ENCODE data around the gene SIPA1L3.
"Not testable (repeated sequence)": the region's sequence is repeated elsewhere in the genome, so short reads cannot be mapped to it uniquely, and the experiment has no call there.

Gene SIPA1L3

DNA sequence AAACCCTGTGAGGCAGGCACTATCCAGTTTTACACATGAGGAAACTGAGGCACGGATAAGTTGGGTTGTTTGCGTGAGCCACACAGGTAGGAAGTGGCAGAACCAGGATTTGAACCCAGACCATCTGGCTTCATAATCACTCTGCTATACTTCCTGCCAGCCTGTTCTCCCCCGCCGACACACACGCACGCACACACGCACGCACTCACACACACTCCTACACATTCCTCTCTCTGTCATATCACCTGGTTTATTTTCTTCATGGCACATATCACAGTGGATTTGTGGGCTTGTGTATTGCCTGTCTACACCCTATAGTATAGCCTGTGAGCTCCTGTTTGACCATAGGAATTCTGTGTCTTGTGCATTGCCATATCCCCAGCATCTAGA lies 140.0 kb downstream of the SIPA1L3 start:
- DNase-seq = no peak

DNA sequence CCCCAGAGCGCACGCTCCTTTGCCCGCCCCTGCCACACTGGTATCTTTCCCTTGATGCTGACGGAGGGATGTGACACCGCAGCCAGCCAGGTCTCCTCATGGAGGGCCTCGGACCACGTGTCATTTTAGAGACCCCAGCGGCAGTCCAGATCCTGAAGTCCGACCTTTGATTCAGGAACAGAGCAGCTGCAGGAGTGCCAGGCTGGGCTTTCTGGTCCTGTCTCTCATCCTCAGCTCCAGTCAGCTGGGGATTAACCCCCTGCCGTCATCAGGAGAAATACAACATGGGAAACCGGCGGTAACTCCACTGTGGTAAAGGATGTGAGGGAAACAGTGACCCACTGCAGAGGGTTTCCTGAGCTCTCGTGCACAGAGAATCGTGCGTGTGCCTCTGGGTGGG lies 140.6 kb downstream of the SIPA1L3 start:
- no peak for DNase-seq

- peak; percentile 59 for DNase-seq
These were observed 142.2 kb downstream of the SIPA1L3 start for GRCh38 chr19:38049105-38049649.

DNA sequence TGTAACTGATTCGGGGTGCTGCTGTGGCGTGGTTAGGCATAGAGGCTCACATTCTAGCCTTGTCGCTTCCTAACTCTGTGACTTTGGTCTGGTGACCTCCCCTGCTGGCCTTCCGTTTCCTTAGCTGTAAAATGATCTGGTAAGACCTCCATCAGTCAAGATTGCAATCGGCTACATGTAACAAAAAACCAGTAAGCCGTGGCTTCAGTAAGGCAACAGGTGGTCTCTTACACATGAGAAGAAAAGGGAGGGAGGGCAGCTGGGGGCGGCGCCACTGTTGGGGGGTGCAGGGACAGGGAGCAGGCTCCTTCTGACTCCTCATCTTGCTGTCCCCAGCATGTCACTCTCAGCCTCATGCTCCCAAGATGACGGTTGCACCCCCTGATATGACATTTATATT lies 148.0 kb downstream of the SIPA1L3 start:
- no peak for DNase-seq

GRCh38 chr19:38055655-38056521 lies 148.9 kb downstream of the SIPA1L3 start:
- no peak for DNase-seq

- no peak for DNase-seq
These were observed 149.6 kb downstream of the SIPA1L3 start for GRCh38 chr19:38056646-38057045.

- DNase-seq = no peak
These were observed 151.1 kb downstream of the SIPA1L3 start for GRCh38 chr19:38057959-38058690.

DNA sequence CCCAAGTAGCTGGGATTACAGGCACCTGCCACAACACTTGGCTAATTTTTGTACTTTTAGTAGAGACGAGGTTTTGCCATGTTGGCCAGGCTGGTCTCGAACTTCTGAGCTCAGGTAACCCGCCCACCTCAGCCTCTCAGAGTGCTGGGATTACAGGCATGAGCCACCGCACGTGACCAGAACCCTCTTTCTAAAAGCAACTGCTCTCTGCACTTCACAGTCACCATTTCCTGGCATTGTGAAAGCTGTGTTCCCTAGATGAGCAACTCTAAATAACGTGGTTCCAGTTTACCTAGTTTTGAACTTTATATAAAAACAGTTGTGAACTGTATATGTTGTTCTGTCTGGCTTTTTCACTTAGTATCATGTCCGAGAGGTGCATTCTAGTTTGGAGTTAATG lies 152.9 kb downstream of the SIPA1L3 start:
- peak; percentile 24 for DNase-seq

DNA sequence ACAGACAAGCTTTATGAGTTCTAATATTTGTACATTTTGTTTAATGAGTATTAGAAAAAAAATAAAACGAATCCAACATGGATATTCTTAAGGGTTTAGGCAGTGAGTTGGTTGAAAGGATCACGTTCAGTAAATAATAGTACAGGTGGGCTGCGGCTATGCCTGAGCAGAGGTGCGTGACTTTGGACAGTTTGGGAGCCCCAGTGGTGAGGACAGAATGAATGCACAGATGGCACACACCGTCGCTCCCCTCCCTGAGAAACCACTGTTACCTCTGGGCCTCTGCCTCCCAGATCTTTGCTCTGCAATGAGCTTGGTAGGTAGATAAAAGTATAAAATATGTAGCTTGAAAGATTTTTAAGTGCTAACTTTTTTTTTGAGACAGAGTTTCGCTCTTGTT lies 153.3 kb downstream of the SIPA1L3 start:
- DNase-seq = no peak

DNA sequence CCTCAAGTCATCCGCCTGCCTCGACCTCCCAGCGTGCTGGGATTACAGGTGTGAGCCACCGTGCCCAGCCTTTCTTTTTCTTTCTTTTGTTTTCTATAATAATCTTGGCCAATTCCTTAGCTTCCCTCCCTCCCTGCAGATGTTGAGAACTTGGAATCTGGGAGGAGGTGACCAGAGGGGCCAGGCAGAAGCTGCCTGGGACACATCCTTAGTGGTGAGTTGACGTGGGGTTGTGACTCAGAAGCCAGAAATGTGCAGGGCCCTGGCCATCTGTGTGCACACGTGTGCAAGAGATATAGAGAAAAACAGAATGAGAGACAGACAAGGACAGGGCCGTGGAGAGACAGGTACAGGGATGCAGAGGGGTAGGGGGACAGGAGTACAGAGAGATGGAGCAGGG lies 154.3 kb downstream of the SIPA1L3 start:
- no peak for DNase-seq

- DNase-seq = no peak
These were observed 156.2 kb downstream of the SIPA1L3 start for GRCh38 chr19:38062959-38063761.

DNA sequence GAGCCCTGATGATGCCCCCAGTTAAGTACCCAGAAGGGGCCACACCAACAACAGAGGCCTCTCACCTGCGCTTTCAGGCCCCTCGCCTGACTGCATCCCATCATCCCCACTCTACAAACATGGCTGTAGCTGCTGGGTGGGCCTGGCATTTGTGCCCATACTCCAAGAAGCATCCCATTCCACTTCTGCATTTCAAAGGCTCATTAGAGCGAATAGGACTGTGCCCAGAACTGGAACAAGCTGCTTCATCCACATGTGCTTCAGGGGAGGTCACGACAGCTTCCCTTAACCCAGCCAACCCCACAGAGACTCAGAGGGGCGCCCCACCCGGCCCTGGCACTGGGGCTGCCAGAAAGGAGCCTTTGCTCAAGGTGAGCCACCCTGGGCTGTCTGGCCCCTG lies 156.9 kb downstream of the SIPA1L3 start:
- DNase-seq = no peak

GRCh38 chr19:38064661-38065425 lies 157.8 kb downstream of the SIPA1L3 start:
- DNase-seq = no peak

- not testable (repeated sequence) for DNase-seq
These were observed 158.8 kb downstream of the SIPA1L3 start for GRCh38 chr19:38065775-38066174.

DNA sequence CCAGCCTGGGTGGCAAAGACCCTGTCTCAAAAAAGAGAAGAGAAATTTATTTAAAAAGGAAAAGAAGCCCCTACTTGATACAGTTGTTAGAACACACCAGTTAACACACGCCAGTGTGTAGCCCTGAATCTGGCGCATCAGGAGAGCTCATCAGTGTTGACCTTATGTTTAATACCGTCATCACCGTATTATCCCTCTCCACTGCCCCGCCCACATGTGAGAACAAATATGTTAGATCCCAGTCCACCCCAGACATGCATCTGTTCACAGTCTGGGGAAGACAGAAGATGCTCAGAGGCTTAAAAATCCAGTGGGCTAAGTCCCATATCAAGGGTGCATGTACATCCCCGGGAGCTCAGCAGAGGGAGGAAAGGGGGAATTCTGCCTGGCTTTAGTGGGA lies 161.8 kb downstream of the SIPA1L3 start:
- no peak for DNase-seq

DNA sequence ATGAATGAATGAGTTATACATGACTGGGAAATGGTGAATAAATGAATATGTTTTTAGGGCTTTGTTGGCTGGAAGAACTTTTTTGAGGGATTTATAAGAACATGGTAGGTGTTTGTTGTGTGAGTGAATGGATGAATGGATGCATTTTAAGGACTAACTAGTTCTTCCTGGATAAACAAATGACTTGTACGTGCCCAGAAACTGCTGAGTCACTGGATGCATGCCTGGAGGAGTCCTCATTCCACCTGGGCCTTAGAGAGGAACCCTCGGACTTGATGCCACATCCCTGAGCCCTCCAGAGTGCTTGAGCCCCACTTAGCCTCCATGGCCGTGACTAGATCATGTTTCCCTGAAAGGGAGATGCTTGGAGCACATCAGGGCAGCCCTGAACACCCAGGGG lies 163.6 kb downstream of the SIPA1L3 start:
- no peak for DNase-seq

- DNase-seq = not testable (repeated sequence)
These were observed 164.0 kb downstream of the SIPA1L3 start for GRCh38 chr19:38071054-38071453.

GRCh38 chr19:38071647-38072046 lies 164.6 kb downstream of the SIPA1L3 start:
- DNase-seq = no peak

DNA sequence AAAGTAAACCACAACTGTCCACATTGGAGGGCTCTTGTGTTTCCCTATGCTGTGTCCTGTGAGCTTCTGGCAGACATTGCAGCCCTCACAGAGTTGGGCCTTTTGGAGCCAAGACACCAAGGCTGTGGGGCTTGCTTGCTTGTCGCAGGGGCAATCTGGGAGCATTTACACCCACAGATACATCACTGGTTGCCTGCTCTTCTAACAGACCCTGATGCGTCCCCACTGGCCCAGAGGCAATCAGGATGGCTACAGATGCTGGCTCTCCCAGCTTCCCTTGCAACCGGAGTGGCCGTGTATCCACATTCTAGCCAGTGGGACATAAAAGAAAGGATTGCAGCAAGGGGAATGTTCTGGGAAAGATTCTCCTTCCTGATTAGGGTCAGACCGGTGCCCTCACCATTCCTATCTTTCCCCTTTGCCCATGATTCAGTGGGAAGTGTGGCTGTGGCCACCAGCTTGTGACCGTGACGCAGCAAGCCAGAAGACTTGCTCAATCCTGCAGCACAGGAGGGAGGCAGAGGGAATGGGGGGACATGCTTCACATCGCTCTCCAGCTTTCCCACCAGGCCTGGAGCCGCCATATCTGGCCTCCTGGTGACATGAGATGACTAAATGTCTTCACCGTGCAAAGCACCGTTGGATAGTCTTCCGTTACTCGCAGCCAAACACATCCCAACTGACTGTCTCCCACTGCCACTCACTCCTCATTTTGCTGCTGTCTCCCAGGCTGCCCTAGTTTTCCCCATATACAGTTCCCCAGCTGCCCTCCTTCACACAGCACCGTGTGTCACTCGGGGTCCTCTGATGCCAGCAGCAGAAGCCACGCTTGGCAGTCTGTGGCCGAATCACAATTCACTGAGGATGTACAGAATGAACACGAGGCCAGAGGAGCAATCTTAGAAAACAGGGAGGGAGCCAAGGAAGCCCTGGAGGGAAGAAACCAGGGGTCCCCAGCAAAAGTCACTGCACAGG lies 166.1 kb downstream of the SIPA1L3 start:
- no peak for DNase-seq

GRCh38 chr19:38073841-38074685 lies 167.1 kb downstream of the SIPA1L3 start:
- no peak for DNase-seq
